GM19468 (cell line): ENCODE results near the gene AHCYL1.
A peak's percentile ranks its signal among the peaks of the same experiment; 100 is the strongest.
"Not testable (repeated sequence)": the region's sequence is repeated elsewhere in the genome, so short reads cannot be mapped to it uniquely, and the experiment has no call there.

Experiments used
- ATAC-seq: cut with Tn5 transposase; IDR thresholded peaks from one replicate; pipeline ENCODE4 v1.9.1; 2021; ENCODE audit warnings: mild to moderate bottlenecking, moderate library complexity, moderate number of reproducible peaks; ENCODE audit not compliant: unreplicated experiment; ENCODE audit errors: extremely low read depth

The AHCYL1 gene

GRCh38 chr1:109994654-109995053 is 10.1 kb downstream of the AHCYL1 start:
- ATAC-seq: no peak

GRCh38 chr1:109995536-109995935 is 11.0 kb downstream of the AHCYL1 start:
- no peak for ATAC-seq

- no peak for ATAC-seq
Observed at GRCh38 chr1:109996476-109996875, 11.9 kb downstream of the AHCYL1 start.

GRCh38 chr1:109997204-109997866 is 12.8 kb downstream of the AHCYL1 start:
- no peak for ATAC-seq

GRCh38 chr1:109997867-109998229 is 13.3 kb downstream of the AHCYL1 start:
- ATAC-seq: no peak

- no peak for ATAC-seq
Observed at GRCh38 chr1:110002695-110003094, 18.1 kb downstream of the AHCYL1 start.

- ATAC-seq: peak; percentile 18
Observed at GRCh38 chr1:110003747-110004428, 19.3 kb downstream of the AHCYL1 start.

GRCh38 chr1:110004583-110004982 is 20.0 kb downstream of the AHCYL1 start:
- no peak for ATAC-seq

- ATAC-seq: no peak
Observed at GRCh38 chr1:110005971-110006370, 21.4 kb downstream of the AHCYL1 start.

GRCh38 chr1:110006516-110006915 is 22.0 kb downstream of the AHCYL1 start:
- ATAC-seq: no peak

GRCh38 chr1:110007046-110007830 is 22.7 kb downstream of the AHCYL1 start:
- no peak for ATAC-seq

- no peak for ATAC-seq
Observed at GRCh38 chr1:110008971-110009565, 24.5 kb downstream of the AHCYL1 start.

GRCh38 chr1:110011527-110012041 is 27.0 kb downstream of the AHCYL1 start:
- ATAC-seq: peak; percentile 77

GRCh38 chr1:110012100-110012780 is 27.7 kb downstream of the AHCYL1 start:
- peak; percentile 60 for ATAC-seq

- no peak for ATAC-seq
Observed at GRCh38 chr1:110017792-110018191, 33.2 kb downstream of the AHCYL1 start.

- no peak for ATAC-seq
Observed at GRCh38 chr1:110018396-110018795, 33.8 kb downstream of the AHCYL1 start.

GRCh38 chr1:110019770-110020169 is 35.2 kb downstream of the AHCYL1 start:
- no peak for ATAC-seq

GRCh38 chr1:110021285-110021684 is 36.7 kb downstream of the AHCYL1 start:
- ATAC-seq: no peak

- ATAC-seq: no peak
Observed at GRCh38 chr1:110024613-110025012, 40.0 kb downstream of the AHCYL1 start.

GRCh38 chr1:110030687-110031086 is 46.1 kb downstream of the AHCYL1 start:
- ATAC-seq: not testable (repeated sequence)
